Measurements from ENCODE around the gene ZNF563.

The ZNF563 gene

DNA sequence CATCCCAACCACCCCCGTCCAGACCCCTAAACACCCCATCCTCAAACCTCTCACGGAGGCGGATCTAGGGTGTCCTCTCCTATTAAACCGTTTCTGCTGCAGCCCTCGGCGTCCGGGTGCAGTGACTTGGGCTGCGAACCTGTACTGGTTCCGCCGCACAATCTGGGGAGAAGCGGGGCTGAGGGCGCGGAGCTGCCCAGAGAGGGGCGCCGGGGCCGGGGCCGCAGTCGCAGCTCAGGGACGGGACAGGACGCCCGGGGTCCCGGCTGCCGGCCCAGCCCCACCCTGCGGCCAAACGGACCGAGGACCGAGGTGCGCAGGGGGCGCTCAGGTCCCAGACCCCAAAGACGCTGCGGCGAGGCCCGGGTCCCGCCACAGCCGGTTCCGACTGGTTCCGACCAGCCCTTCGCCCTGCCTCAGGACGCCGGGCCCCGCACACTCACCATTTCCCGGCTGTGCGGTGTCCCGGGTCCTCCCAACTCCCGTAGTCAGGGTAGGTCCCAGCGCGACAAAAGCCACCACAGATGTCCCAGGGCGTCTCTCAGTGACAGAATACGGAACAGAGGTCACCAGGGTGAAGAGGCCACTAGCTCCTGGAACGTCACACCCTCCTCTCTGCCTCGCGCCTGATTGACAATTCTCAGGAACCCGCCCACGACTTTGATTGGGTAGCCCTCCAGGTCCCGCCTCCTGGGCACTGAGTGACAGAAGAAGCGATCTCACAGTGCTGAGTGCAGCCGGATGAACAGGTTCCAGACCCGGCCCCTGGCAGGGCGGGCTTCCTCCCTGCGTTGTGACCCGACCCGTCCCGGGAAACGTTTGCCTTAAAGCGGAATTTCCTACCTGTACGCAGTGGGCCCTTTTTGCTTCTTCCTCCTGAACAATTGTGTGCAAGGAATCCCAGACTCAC lies 38.9 kb downstream of the ZNF563 start, which contains the start of gene ZNF44:
TSS of gene ZNF44 (minus strand) at position 635 of the 910 bp plus-strand sequence. CDS start at position 446, 189 bp downstream.
- DNase-seq: peak; percentile 98

DNA sequence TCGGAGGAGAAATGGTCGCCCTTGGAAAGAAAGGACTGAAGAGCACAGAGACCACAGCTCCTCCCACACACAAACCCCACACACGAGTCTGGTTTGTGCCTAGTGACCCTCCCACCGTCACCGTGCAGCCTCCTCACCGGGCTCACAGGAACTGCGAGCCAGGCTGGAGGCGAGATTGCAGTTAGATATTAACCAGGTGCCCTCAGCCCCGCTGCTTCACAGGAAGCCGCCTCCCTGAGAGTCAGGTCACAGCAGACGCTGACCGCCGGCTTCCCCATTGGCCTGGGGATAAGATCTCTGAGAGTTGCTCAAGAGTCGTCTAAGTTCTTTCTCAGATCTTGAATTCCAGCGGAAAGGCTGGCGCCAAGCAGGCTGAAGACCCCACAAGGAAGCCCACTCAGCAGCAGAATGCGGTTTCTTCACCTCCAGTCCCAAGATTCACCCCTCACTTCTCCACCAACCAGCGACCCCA lies 39.6 kb downstream of the ZNF563 start:
- DNase-seq: peak; percentile 55

DNA sequence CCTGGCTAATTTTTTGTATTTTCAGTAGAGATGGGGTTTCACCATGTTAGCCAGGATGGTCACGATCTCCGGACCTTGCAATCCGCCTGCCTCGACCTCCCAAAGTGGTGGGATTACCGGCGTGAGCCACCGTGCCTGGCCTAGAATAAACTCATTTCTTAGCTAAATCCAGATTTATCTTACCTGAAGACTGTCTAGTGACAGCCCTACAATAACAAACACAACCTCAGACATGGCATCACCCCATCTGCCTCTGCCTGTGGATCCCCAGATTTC lies 43.7 kb downstream of the ZNF563 start:
- DNase-seq: no peak

DNA sequence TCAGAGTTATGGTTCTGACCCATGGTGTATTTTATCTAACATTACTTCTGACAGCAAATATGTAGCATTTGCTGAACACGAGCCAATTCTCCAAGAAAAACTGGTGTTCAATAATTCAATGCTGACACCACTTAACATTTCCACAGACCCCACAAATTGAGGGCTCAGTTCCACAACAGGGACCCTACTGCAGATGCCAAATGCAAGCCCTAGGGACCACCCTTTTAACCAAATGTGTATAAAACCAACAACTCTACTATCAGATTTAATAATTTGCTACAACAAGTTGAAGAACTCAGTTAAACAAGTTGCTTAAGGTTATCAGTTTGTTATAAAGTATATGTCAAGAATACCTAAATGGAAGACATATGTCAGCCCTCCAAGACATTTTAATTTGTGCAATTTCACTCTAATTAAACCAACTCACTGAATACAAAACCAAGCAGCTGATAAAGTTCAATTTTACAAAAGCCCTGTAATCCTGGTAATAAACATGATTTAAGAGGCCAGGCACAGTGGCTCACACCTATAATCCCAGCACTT lies 45.4 kb downstream of the ZNF563 start:
- no peak for DNase-seq

DNA sequence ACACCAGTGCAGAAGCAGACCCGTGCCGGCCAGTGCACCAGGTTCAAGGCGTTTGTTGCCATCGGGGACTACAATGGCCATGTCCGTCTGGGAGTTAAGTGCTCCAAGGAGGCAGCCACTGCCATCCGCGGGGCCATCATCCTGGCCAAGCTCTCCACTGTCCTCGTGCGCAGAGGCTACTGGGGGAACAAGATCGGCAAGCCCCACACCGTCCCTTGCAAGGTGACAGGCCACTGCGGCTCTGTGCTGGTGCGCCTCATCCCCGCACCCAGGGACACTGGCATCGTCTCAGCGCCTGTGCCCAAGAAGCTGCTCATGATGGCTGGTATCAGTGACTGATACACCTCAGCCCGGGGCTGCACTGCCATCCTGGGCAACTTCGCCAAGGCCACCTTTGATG lies 48.8 kb downstream of the ZNF563 start:
- no peak for DNase-seq

DNA sequence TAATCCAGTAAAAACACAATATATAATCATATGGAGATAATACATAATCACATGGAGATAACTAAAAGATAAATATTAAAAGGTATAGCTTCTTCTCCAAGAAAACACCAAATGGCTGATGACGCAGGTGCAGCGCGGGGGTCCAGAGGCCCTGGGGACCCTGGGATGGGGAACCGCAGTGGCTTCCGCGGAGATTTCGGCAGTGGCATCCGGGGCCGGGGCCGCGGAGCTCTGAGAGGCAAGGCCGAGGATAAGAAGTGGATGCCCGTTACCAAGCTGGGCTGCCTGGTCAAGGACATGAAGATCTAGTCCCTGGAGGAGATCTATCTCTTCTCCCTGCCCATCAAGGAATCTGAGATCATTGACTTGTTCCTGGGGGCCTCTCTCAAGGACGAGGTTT lies 49.2 kb downstream of the ZNF563 start:
- no peak for DNase-seq

DNA sequence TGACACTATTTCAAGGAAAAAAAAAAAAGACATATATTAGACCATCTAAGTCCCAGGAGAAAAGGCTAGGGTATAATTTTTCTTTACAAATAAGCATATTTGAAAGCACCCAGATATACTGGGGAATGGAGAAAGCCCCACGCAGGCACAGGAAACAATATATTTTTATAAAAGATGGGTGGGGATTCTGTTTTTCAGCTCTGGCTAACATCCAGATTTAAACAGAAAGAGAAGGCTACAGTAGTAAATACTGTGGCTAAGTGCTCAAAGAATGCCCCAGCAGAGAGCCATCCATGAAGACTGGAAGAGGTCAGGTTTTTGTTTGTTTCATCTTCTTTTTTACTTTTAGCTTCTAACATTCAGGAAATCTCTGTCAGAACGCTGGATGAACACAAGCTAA lies 54.7 kb downstream of the ZNF563 start:
- DNase-seq: no peak

DNA sequence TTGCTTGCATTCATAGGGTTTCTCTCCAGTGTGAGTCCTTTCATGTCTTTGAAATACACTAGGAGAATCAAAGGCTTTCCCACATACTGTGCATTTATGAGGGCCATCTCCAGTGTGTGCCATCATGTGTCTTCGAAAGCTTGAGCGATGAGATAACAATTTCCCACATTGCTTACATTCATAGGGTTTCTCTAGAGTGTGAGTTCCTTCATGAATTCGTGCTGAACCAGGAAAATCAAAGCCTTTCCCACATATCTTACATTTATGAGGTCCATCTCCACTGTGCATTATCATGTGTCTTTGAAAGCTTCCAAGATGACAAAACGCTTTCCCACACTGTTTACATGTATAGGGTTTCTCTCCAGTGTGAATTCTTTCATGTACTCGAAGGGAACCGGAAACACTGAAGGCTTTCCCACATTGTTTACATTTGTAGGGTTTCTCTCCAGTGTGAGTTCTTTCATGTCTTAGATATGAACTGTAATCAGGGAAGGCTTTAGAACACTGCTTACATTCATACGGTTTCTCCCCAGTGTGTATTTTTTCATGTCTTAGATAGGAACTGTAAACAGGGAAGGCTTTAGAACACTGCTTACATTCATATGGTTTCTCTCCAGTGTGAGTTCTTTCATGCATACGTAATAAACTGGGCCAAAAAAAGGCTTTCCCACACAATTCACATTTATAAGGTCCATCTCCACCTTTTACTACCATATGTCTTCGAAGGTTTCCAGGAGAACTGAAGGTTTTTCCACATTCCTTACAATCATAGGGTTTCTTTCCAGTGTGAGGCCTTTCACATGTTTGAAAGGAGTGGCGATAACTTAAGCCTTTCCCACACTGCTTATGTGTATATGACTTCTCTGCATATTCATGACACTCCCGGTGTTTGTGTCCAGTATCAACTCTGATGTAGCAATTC lies 60.2 kb downstream of the ZNF563 start:
- no peak for DNase-seq

DNA sequence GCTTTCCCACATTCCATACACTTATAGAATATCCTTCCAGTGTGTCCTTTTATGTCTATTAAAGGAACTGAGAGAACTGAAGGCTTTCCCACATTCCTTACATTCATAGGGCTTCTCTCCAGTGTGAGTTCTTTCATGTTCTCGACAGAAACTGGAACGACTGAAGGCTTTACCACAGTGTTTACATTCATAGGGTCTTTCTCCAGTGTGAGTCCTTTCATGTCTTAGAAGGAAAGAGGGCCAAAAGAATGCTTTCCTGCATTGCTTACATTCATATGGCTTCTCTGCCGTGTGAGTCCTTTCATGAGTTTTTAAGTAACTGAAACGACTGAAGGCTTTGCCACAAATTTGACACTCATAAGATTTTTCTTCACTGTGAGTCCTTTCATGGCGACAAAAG lies 61.0 kb downstream of the ZNF563 start:
- no peak for DNase-seq

DNA sequence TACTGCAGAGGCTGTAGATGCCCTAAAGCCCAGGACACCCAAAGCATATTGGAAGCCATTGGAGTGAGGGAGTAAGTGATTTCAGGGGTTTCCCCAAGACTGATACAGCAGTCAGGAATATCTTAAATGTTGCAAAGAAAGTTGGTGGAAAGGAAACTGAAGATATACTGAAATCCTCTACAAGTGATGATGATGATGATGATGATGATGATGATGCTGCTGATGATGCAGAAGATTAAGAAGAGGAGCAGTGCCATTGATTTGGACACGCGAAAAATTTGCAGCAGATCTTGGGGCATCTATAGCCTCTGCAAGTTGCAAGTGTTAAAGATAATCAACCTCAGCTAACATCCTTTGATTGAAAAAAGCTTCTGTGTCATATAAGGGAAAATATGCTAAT lies 62.6 kb downstream of the ZNF563 start:
- DNase-seq: no peak

All from right hindlimb (tissue), 1 donor.